Liver (tissue), 3 donors: ENCODE measurements around the gene GRID1.

Experiments
- GABPA ChIP-seq, 2 donors: IDR thresholded peaks in 1 of 2; conservative IDR thresholded peaks in 1 of 2; 2 replicates each; pipeline ENCODE4 v1.6.1; 2016; ENCODE audit warnings: antibody characterized with exemption in 2 of 2, mild to moderate bottlenecking in 1 of 2, moderate library complexity in 1 of 2
- JUND ChIP-seq, 2 donors: IDR thresholded peaks; 2 replicates each; pipeline ENCODE4 v1.6.1; 2016; ENCODE audit warnings: antibody characterized with exemption in 2 of 2
- RAD21 ChIP-seq, 2 donors: IDR thresholded peaks; 2 replicates each; pipeline ENCODE4 v1.6.1; 2016; ENCODE audit warnings: antibody characterized with exemption in 2 of 2, mild to moderate bottlenecking in 2 of 2
- SP1 ChIP-seq: IDR thresholded peaks from 2 replicates; pipeline ENCODE4 v1.6.1; 2018; ENCODE audit warnings: antibody characterized with exemption, mild to moderate bottlenecking
- TAF1 ChIP-seq: conservative IDR thresholded peaks from 2 replicates; pipeline ENCODE4 v1.6.1; 2016; ENCODE audit warnings: antibody characterized with exemption, mild to moderate bottlenecking
- YY1 ChIP-seq: IDR thresholded peaks from 2 replicates; pipeline ENCODE4 v1.6.1; 2016; ENCODE audit warnings: antibody characterized with exemption, mild to moderate bottlenecking
- TF ChIP-seq, protein P1 (sequence below): fragments of 150-350 bp; IDR thresholded peaks from 2 replicates; pipeline ENCODE4 v1.5.1; 2017; ENCODE audit warnings: improper control_type of control experiment, low read depth, low read length; ENCODE audit not compliant: missing input control
- TF ChIP-seq, protein P2 (sequence below): IDR thresholded peaks from 2 replicates; pipeline ENCODE4 v1.6.1; 2016; ENCODE audit warnings: antibody characterized with exemption
- TF ChIP-seq, protein P3 (sequence below): IDR thresholded peaks from 2 replicates; pipeline ENCODE4 v1.6.1; 2016; ENCODE audit warnings: antibody characterized with exemption
- TF ChIP-seq, protein P4 (sequence below): IDR thresholded peaks from 2 replicates; pipeline ENCODE4 v1.6.1; 2016; ENCODE audit warnings: antibody characterized with exemption, mild to moderate bottlenecking
- TF ChIP-seq, protein P5 (sequence below): IDR thresholded peaks from 2 replicates; pipeline ENCODE4 v1.6.1; 2016; ENCODE audit warnings: antibody characterized with exemption
- donor health status: healthy.
- donor health status: healthy.

DNA sequence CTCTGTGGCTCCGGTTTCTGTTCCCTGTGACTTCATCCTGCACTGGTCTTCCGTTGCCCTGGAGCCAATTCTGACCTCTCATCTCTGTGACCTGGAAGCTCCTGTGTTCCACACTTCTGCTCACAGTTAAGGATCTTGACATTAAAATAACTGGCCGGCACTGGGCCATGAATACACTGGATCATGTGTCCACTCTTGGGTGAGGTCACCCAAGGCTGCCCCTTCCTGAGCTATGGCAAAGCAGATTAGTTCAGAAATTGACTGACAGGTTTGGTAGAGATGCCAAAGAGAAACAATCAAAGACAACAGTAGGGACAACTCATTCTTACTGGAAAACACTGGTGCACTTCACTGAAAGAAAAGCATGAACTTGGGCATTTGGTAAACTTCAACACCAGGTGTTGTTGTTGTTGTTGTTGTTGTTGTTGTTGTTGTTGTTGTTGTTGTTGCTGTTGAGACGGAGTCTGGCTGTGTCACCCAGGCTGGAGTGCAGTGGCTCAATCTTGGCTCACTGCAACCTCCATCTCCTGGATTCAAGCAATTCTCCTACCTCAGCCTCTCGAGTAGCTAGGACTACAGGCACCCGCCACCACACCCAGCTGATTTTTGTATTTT, 36.7 kb upstream of the GRID1 start:
- TF ChIP-seq SP1 (no peak), TAF1 (no peak), JUND (IDR thresholded peaks at IDR 0.05) (no peak), GABPA (IDR thresholded peaks at IDR 0.05 in 1 of 2, conservative IDR thresholded peaks at IDR 0.05 in 1 of 2) (no peak), YY1 (no peak), RAD21 (IDR thresholded peaks at IDR 0.05) (no peak)
- TF ChIP-seq, protein P1, sequence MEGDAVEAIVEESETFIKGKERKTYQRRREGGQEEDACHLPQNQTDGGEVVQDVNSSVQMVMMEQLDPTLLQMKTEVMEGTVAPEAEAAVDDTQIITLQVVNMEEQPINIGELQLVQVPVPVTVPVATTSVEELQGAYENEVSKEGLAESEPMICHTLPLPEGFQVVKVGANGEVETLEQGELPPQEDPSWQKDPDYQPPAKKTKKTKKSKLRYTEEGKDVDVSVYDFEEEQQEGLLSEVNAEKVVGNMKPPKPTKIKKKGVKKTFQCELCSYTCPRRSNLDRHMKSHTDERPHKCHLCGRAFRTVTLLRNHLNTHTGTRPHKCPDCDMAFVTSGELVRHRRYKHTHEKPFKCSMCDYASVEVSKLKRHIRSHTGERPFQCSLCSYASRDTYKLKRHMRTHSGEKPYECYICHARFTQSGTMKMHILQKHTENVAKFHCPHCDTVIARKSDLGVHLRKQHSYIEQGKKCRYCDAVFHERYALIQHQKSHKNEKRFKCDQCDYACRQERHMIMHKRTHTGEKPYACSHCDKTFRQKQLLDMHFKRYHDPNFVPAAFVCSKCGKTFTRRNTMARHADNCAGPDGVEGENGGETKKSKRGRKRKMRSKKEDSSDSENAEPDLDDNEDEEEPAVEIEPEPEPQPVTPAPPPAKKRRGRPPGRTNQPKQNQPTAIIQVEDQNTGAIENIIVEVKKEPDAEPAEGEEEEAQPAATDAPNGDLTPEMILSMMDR, result no peak
- TF ChIP-seq, protein P2, sequence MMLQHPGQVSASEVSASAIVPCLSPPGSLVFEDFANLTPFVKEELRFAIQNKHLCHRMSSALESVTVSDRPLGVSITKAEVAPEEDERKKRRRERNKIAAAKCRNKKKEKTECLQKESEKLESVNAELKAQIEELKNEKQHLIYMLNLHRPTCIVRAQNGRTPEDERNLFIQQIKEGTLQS, result no peak
- TF ChIP-seq, protein P3, sequence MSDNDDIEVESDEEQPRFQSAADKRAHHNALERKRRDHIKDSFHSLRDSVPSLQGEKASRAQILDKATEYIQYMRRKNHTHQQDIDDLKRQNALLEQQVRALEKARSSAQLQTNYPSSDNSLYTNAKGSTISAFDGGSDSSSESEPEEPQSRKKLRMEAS, result no peak
- TF ChIP-seq, protein P4, sequence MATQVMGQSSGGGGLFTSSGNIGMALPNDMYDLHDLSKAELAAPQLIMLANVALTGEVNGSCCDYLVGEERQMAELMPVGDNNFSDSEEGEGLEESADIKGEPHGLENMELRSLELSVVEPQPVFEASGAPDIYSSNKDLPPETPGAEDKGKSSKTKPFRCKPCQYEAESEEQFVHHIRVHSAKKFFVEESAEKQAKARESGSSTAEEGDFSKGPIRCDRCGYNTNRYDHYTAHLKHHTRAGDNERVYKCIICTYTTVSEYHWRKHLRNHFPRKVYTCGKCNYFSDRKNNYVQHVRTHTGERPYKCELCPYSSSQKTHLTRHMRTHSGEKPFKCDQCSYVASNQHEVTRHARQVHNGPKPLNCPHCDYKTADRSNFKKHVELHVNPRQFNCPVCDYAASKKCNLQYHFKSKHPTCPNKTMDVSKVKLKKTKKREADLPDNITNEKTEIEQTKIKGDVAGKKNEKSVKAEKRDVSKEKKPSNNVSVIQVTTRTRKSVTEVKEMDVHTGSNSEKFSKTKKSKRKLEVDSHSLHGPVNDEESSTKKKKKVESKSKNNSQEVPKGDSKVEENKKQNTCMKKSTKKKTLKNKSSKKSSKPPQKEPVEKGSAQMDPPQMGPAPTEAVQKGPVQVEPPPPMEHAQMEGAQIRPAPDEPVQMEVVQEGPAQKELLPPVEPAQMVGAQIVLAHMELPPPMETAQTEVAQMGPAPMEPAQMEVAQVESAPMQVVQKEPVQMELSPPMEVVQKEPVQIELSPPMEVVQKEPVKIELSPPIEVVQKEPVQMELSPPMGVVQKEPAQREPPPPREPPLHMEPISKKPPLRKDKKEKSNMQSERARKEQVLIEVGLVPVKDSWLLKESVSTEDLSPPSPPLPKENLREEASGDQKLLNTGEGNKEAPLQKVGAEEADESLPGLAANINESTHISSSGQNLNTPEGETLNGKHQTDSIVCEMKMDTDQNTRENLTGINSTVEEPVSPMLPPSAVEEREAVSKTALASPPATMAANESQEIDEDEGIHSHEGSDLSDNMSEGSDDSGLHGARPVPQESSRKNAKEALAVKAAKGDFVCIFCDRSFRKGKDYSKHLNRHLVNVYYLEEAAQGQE, result no peak
- TF ChIP-seq, protein P5, sequence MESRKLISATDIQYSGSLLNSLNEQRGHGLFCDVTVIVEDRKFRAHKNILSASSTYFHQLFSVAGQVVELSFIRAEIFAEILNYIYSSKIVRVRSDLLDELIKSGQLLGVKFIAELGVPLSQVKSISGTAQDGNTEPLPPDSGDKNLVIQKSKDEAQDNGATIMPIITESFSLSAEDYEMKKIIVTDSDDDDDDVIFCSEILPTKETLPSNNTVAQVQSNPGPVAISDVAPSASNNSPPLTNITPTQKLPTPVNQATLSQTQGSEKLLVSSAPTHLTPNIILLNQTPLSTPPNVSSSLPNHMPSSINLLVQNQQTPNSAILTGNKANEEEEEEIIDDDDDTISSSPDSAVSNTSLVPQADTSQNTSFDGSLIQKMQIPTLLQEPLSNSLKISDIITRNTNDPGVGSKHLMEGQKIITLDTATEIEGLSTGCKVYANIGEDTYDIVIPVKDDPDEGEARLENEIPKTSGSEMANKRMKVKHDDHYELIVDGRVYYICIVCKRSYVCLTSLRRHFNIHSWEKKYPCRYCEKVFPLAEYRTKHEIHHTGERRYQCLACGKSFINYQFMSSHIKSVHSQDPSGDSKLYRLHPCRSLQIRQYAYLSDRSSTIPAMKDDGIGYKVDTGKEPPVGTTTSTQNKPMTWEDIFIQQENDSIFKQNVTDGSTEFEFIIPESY, result no peak
